ENCODE data around the gene PLAAT1.

- TF ChIP-seq, protein P1, sequence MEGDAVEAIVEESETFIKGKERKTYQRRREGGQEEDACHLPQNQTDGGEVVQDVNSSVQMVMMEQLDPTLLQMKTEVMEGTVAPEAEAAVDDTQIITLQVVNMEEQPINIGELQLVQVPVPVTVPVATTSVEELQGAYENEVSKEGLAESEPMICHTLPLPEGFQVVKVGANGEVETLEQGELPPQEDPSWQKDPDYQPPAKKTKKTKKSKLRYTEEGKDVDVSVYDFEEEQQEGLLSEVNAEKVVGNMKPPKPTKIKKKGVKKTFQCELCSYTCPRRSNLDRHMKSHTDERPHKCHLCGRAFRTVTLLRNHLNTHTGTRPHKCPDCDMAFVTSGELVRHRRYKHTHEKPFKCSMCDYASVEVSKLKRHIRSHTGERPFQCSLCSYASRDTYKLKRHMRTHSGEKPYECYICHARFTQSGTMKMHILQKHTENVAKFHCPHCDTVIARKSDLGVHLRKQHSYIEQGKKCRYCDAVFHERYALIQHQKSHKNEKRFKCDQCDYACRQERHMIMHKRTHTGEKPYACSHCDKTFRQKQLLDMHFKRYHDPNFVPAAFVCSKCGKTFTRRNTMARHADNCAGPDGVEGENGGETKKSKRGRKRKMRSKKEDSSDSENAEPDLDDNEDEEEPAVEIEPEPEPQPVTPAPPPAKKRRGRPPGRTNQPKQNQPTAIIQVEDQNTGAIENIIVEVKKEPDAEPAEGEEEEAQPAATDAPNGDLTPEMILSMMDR (IDR thresholded peaks at IDR 0.05; ENCODE audit: poor library complexity, severe bottlenecking): no peak
- TF ChIP-seq REST (IDR thresholded peaks at IDR 0.05; ENCODE audit: borderline replicate concordance): no peak
- no peak for TF ChIP-seq EZH2 (IDR thresholded peaks at IDR 0.05; ENCODE audit: borderline replicate concordance, insufficient read depth, low read length, poor library complexity, severe bottlenecking)
- no peak for TF ChIP-seq POLR2AphosphoS5 (IDR thresholded peaks at IDR 0.05)
- no peak for TF ChIP-seq SMC3 (conservative IDR thresholded peaks at IDR 0.05; ENCODE audit: poor library complexity)
- TF ChIP-seq TAF1 (IDR thresholded peaks at IDR 0.05; ENCODE audit: low read depth): no peak
These were observed 4.4 kb upstream of the PLAAT1 start for GRCh38 chr3:193236599-193236998.
